Memory B cell (primary cell): ENCODE results near the gene NAP1L4.

Source experiments
- ATAC-seq: fragments of 150-1000 bp; cut with Tn5 transposase; 2 replicates; pipeline ENCODE4 v1.10.0; 2021; ENCODE audit warnings: low read depth, mild to moderate bottlenecking, moderate library complexity
- DNase-seq, 2 donors: peaks; one replicate each; pipeline ENCODE4 v3.0.0; 2022; ENCODE audit warnings: low spot score in 2 of 2
- H3K27ac Mint-ChIP-seq: one replicate; pipeline ENCODE4 v1.8.0; 2022; ENCODE audit warnings: mild to moderate bottlenecking, moderate library complexity, mixed read lengths
- H3K27me3 Mint-ChIP-seq: one replicate; pipeline ENCODE4 v1.8.0; 2022; ENCODE audit warnings: mixed read lengths
- H3K36me3 Mint-ChIP-seq: one replicate; pipeline ENCODE4 v1.8.0; 2022; ENCODE audit warnings: mild to moderate bottlenecking, mixed read lengths
- H3K4me1 Mint-ChIP-seq: one replicate; pipeline ENCODE4 v1.8.0; 2022; ENCODE audit warnings: mixed read lengths
- H3K4me3 Mint-ChIP-seq: one replicate; pipeline ENCODE4 v1.8.0; 2022; ENCODE audit warnings: mild to moderate bottlenecking, moderate library complexity, mixed read lengths
- H3K9me3 Mint-ChIP-seq: one replicate; pipeline ENCODE4 v1.8.0; 2022; ENCODE audit warnings: mixed read lengths

NAP1L4 gene

DNA sequence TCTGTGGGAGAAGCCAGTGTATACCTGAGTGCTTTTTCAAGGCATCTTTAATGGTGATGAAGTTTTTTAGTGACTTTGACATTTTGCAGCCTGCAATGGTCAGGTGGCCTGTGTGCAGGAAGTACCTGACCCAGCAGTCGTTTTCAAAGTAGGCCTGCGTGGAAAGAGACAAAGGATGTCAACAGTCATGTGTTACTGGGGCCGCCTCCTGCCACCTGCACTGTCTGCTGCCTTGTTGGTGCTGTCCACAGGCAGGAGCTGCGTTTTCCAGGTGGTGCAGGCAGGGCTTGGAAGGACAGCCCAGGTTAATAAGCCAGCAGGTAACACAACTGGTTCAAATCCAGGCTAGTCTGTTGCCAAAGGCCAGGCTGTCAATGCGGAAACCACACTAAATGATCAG lies 26.5 kb upstream of the NAP1L4 start:
- H3K27ac Mint-ChIP-seq: no peak overlapping the region
- no peaks in the 10 kb centered on the region for H3K27me3 Mint-ChIP-seq
- H3K4me1 Mint-ChIP-seq: peaks cover 17% of the 10 kb centered on the region
- no peaks in the 10 kb centered on the region for H3K9me3 Mint-ChIP-seq
- no peak for ATAC-seq
- peaks cover 12% of the 10 kb centered on the region for H3K36me3 Mint-ChIP-seq
- no peak overlapping the region for H3K4me3 Mint-ChIP-seq
- no peak for DNase-seq

DNA sequence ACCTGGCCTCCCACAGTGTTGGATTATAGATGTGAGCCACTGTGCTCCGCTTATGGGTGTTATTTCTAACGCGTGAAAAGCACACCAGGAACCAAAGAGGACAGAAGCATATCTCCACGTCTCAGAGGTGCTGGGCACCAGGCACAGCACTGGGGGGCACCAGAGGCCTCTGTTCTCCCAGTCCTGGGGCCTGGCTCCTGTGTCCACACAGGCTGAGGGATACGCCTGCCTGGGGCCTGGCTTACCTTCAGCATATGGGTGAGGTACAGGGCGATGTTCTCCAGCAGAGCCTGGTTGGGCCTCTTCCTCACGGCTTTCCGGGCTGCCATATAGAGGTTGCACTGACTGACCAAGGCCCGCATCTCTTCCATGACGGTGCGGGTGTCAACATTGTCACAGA lies 24.7 kb upstream of the NAP1L4 start:
- Mint-ChIP-seq H3K9me3 (no peaks in the 10 kb centered on the region), H3K36me3 (peaks cover 14% of the 10 kb centered on the region), H3K27me3 (no peaks in the 10 kb centered on the region), H3K4me3 (no peak overlapping the region), H3K27ac (no peak overlapping the region), H3K4me1 (peaks cover 5% of the 10 kb centered on the region)
- DNase-seq (no peak), ATAC-seq (no peak)

DNA sequence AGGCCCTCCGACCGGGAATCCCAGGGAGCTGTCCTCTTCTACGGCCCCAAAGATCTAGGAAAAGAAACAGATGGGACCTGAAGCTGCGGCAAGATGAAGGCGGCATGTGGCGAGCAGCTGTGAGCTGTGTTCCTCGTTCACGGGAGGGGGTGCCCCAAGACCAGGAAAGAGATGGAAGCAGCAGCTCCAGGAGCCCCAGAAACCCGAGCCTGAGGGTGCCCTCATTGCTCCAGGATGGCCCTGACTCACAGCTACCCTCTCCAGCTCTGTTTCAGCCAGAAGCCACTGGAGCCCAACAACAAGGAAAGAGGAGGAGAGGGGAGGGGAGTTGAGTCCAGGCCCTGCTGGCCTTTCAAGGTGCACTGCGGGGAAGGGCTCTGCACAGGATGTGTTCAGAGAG lies 23.7 kb upstream of the NAP1L4 start:
- no peak overlapping the region for H3K4me3 Mint-ChIP-seq
- no peak for ATAC-seq
- peaks cover 19% of the 10 kb centered on the region for H3K36me3 Mint-ChIP-seq
- no peaks in the 10 kb centered on the region for H3K9me3 Mint-ChIP-seq
- no peak overlapping the region for H3K27ac Mint-ChIP-seq
- no peaks in the 10 kb centered on the region for H3K27me3 Mint-ChIP-seq
- H3K4me1 Mint-ChIP-seq: peaks cover 2% of the 10 kb centered on the region
- DNase-seq: no peak

DNA sequence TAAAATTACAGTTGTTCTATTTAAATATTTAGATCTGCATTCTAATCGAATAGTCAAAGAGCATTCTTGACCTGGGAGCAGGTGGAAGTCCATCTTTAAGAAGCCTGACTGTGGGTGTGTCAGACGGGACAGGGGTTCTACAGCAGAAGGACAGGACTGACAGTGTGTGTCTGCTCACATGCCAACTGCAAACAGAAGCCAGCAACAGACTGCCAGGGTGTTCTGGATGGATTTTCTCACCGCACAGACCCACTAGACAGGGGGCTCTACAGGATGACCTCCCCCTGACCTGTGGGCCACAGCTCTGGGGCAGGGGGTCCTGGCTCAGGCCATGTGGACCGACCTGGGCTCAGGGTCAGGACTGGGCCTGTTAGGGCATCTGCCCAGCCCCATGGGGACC lies 22.8 kb upstream of the NAP1L4 start:
- H3K36me3 Mint-ChIP-seq: peaks cover 18% of the 10 kb centered on the region
- H3K27ac Mint-ChIP-seq: no peak overlapping the region
- ATAC-seq: no peak
- no peak overlapping the region for H3K4me3 Mint-ChIP-seq
- H3K4me1 Mint-ChIP-seq: no peaks in the 10 kb centered on the region
- DNase-seq: no peak
- no peaks in the 10 kb centered on the region for H3K9me3 Mint-ChIP-seq
- no peaks in the 10 kb centered on the region for H3K27me3 Mint-ChIP-seq

DNA sequence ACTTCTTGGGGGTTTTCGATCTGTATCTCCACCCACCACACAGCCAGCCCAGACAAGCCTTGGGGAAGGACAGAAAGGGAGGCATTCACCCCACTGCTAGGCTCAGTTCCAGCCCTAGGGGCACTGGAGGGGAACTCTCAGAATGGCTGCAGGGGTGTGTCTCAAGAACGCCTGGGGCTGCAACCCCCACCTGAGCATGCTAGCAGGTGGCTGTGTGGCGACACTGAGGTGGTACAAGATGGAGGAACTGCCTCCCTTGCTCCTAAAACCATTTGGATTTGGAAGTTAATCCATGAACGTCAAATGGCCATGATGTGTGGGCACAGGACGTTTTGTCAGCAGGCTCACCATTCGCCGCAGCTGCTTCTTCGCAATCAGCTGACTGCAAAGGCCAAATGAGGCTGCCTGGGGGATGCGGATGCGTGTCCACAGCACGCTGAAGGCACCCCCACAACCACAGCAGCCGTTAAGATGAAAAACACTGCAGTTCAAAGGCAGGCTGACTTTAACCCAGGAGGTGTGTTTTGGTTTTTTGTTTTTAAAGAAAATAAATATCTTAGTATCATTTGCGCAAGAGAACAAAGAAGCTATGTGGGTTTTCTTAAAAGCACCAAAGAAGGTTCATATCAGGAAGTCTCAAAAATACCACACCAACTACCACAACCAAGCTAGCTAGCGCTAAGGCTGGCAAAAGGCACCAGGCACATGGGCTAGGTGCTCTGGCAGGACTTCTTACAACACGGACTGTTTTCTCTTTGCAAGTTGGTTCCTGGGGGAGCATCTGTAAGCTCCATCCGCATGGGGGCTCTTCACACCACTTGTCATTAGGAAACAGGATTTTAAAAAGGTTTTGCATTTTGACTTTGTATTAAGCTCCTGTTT lies 22.2 kb upstream of the NAP1L4 start:
- Mint-ChIP-seq H3K27ac (no peak overlapping the region), H3K27me3 (no peaks in the 10 kb centered on the region), H3K9me3 (no peaks in the 10 kb centered on the region), H3K4me3 (no peak overlapping the region), H3K36me3 (peaks cover 21% of the 10 kb centered on the region), H3K4me1 (no peaks in the 10 kb centered on the region)
- ATAC-seq (no peak), DNase-seq (no peak)

DNA sequence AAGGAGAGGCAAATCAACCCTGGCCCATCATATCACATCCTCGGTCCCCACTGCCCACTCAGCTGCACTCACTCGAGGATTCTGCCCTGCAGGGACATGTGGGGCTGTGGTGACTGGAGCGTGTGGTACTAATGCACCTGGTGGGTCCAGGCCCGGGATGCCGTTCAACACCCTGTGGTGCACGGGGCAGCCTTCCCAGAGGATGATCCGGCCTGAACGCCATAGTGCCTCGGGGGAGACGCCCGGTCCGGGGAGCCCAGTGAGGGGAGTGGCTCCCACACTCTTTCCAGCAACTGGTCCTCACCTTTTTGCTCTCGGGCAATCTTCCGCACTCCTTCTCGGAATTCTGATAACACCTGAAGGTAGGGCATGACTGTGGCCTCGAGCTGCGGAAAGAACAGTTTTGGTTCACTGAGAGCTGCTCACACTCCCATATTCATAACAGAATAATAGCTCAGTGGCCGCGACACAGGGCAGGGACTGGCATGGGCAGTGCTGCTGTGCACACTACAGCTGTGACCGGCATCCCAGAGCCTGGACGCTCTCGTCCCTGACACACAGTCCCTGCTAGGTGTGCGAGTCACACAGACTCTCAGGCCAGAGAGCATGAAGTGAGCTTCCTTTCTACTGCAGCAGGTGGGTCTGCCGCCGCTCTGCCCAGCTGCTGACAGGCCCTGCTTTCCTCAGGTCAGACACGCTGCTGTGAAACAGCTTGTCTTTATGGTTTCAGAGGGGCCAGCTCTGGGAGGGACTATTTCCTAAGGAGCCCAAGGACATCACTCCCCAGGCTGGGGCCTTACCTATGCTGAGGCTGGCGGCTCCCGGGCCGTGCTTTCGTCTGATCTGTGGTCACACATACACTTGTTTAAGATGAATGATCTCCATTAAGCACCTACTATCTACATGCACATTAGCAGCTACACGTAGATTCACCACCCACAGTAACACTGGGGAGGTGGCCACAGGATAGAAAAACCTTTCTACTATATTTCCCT lies 20.1 kb upstream of the NAP1L4 start:
- Mint-ChIP-seq H3K4me3 (no peak overlapping the region), H3K9me3 (no peaks in the 10 kb centered on the region), H3K27me3 (no peaks in the 10 kb centered on the region), H3K27ac (no peak overlapping the region), H3K4me1 (no peaks in the 10 kb centered on the region), H3K36me3 (peaks cover 18% of the 10 kb centered on the region)
- DNase-seq (no peak), ATAC-seq (no peak)

DNA sequence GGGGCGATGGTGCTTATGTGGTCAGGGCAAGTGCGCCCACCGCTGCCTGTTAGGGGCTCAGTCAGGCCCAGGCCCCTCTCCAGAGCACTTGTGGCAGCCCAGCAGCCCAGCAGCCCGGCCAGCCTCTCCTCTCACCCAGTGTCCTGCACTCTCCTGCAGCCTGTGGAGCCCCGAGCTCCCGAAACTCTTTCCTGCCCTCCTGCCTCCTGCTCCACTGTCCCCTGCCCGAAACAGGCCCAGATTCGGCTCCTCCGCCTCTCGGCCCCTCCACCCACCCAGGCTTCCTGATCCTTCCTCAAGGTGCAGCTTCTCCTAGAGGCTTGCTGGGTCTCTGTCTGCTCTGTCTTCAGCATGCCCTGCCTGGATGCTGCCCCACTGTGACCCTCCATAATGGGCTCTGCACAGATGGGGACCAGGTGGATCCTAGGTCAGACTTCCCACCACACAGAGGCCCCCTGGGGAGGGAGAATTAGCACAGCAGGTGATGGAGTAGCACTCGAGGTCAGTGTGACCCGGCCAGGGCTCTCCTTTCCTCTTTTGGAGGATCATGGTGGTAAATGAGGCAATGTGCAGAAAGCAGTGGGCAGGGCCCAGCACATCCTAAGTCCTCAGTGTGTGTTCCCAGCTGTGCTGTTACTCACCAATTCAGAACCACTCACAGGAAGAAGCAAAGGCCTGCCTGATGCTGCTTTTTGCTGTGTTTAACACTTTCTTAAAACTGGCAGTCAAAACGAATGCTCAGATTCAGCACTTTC lies 18.6 kb upstream of the NAP1L4 start:
- H3K9me3 Mint-ChIP-seq: no peaks in the 10 kb centered on the region
- peaks cover 21% of the 10 kb centered on the region for H3K36me3 Mint-ChIP-seq
- no peak overlapping the region for H3K4me3 Mint-ChIP-seq
- H3K4me1 Mint-ChIP-seq: no peaks in the 10 kb centered on the region
- peak overlapping the region; percentile 12 for H3K27ac Mint-ChIP-seq
- ATAC-seq (no peak), DNase-seq (no peak)
- no peaks in the 10 kb centered on the region for H3K27me3 Mint-ChIP-seq

DNA sequence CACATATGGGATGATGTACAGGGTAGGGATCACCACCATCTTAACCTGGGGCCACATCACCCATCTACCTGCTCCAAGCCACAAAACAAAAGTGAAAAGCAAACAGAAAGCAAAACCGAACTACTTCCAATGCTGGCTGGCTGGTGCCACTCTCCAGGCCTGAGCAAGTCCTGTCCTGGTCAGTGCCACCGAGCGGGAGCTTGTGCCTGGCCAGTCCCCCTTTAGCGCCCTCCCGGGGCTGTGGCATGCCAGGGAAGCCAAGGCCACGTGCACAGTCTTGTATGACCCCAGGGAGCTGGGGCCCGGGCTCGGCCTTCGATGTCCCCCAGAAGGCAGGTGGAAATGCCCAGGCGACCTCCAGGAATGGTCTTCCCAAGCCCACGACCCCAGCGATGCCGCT lies 17.9 kb upstream of the NAP1L4 start:
- Mint-ChIP-seq H3K36me3 (peaks cover 23% of the 10 kb centered on the region), H3K9me3 (no peaks in the 10 kb centered on the region), H3K4me1 (no peaks in the 10 kb centered on the region), H3K4me3 (no peak overlapping the region), H3K27me3 (no peaks in the 10 kb centered on the region), H3K27ac (no peak overlapping the region)
- ATAC-seq: no peak
- no peak for DNase-seq

DNA sequence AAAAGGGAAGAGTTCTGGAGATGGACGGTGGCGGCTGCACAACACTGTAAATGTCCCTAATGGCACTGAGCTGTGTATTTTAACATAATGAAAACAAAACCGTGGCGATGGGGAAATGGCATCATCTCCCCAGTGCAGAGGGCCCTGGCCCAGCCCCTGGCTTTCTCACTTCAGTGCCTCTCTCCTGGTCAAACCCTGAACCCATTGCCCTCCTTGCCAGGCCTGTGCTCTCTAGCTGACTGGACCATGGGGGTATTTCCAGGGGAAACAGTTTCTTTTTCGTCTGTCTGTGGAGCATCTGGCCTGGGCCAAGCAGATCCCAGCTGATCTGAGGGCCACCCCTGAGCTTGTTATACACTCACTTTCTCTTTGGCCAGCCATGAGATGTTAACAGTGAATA lies 17.4 kb upstream of the NAP1L4 start:
- ATAC-seq (no peak), DNase-seq (no peak)
- no peaks in the 10 kb centered on the region for H3K27me3 Mint-ChIP-seq
- H3K36me3 Mint-ChIP-seq: peaks cover 24% of the 10 kb centered on the region
- H3K9me3 Mint-ChIP-seq: no peaks in the 10 kb centered on the region
- H3K4me3 Mint-ChIP-seq: no peak overlapping the region
- H3K27ac Mint-ChIP-seq: no peak overlapping the region
- no peaks in the 10 kb centered on the region for H3K4me1 Mint-ChIP-seq

DNA sequence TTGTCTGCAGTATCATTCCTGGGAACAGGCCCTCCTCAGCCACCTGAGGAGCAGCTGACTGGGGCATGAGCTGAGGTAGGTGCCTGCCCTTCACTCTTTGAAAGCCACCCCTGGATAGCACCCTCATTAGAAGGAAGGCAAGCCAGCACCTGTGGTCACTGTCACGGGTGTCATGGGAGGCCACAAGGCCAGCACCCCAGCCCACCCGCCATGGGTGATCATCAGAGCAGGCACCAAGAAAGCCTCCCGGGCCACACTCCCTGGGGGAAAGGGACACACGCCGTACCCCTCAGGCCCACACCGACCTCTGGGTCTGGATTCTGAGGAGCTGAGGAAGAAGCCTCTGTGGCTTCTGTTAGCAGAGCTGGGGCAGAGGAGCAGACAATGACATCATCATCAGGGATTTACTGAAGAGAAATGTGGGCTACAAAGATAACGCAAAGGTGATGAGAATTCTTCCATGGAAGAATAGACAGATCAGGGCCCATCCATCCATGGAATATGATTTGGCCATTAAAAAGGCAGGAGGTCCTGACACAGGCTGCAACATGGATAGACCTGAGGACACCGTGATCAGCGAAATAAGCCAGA lies 16.7 kb upstream of the NAP1L4 start:
- no peak for ATAC-seq

DNA sequence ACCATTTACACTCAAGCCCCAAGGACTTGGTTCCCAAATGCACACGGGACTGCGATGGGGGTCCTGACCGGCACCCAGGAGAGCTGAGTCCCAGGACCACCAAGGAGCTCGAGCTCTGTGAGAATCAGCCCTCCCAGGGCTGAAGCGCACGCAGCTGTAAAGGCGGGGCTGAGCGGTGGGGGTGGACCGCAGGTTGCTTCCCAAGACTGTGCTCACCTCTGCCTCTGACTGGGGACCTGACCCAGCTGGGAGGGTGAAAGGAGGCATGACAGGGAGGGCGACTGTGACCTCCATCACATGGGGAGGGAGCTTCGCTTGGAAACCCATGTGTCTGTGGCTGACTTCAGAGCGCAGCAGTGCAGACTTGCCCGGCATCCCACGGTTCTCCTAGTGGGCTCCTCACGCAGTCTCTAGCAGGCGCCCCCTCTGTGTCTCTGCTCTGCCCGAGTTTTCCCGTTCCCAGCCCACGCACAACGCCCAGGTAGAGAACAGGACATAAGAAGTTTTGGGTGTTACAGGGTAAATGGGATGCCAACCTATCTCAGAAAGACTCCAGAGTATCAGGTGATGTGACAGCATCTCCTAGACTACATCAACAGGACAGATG lies 15.4 kb upstream of the NAP1L4 start:
- DNase-seq (no peak), ATAC-seq (no peak)
- Mint-ChIP-seq H3K9me3 (no peaks in the 10 kb centered on the region), H3K27ac (no peak overlapping the region), H3K27me3 (no peaks in the 10 kb centered on the region), H3K4me3 (no peak overlapping the region), H3K4me1 (peaks cover 2% of the 10 kb centered on the region), H3K36me3 (peaks cover 38% of the 10 kb centered on the region)

More for the DNA sequence above, 16.7 kb upstream of the NAP1L4 start:
- Mint-ChIP-seq H3K36me3 (peaks cover 29% of the 10 kb centered on the region), H3K9me3 (no peaks in the 10 kb centered on the region), H3K27ac (peak overlapping the region; percentile 7), H3K4me3 (no peak overlapping the region), H3K4me1 (no peaks in the 10 kb centered on the region), H3K27me3 (no peaks in the 10 kb centered on the region)
- DNase-seq: no peak

DNA sequence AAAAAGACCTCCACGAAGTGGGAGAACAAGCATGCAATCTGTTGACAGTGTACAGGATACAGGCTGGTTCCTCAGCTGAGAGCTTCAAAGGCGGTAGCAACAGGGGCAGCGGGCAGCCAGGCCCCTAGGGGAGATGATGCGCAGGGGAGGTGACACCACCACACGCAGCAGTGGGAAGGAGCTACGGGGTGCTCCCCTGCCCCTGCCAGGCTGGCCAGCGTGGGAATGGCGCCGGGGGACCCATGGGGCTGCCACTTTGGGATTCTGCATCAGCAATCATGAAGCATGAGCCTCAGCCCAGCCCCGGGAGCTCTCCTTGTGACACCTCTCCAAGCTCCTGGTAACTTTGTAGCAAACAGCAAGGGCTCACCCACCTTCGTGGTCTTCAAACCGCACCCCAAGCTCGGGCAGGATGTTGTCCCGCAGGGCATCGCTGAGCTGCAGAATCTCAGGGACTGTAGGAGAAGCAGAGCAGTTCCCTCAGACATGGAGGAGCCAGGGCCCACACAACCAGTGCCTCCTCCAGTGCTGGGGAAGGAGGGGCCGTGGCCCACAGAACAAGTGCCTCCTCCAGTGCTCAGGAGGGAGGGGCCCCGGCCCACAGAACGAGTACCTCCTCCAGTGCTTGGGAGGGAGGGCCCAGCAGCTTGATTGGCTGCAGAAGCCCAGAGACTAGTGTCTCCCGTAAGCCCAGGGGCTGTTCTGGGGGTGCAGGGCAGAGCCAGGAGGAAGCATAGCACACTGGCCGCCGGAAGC lies 14.6 kb upstream of the NAP1L4 start:
- Mint-ChIP-seq H3K36me3 (peaks cover 38% of the 10 kb centered on the region), H3K4me3 (no peak overlapping the region), H3K27ac (no peak overlapping the region), H3K27me3 (no peaks in the 10 kb centered on the region), H3K4me1 (peaks cover 2% of the 10 kb centered on the region), H3K9me3 (no peaks in the 10 kb centered on the region)
- ATAC-seq (no peak), DNase-seq (no peak)

DNA sequence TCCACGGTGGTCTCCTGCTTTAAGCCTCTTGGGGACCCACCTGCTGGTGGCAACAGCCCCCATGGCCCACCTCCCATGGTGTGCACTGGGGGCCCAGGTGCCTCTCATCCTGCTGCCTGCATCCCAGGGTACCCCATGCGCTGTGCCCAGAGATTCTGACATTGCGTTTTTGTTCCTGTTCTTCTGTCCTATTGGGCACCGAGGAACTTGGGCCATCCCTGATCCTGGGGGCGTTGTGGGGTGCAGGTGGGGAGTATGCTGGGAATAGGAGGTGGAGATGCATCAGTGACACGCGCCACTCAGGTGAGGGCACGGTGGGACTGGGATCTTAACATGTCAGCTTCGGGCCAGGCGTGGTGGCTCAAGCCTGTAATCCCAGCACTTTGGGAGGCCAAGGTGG lies 12.4 kb upstream of the NAP1L4 start:
- peaks cover 2% of the 10 kb centered on the region for H3K4me1 Mint-ChIP-seq

More for the DNA sequence above, 12.4 kb upstream of the NAP1L4 start:
- peaks cover 27% of the 10 kb centered on the region for H3K36me3 Mint-ChIP-seq
- H3K27ac Mint-ChIP-seq: no peak overlapping the region
- H3K9me3 Mint-ChIP-seq: no peaks in the 10 kb centered on the region
- H3K27me3 Mint-ChIP-seq: no peaks in the 10 kb centered on the region
- DNase-seq (no peak), ATAC-seq (no peak)
- H3K4me3 Mint-ChIP-seq: no peak overlapping the region
